MG63 (cell line): ENCODE measurements around the gene SIRT6. TPM values are rescaled to one million over a fixed set of nuclear protein-coding genes. Genes with fewer than 3 reads are reported as not detected.
"Not testable (repeated sequence)": the region's sequence is repeated elsewhere in the genome, so short reads cannot be mapped to it uniquely, and the experiment has no call there.

Experiments used
- DNase-seq: peaks from one replicate; pipeline ENCODE4 v3.0.0-alpha.2; 2020
- H3K27me3 ChIP-seq: fragments of 250-450 bp; sonication (Bioruptor Pico); 2 replicates; pipeline ENCODE4 v1.5.1; 2020; ENCODE audit warnings: mild to moderate bottlenecking, moderate library complexity
- H3K36me3 ChIP-seq: fragments of 250-450 bp; sonication (Bioruptor Pico); 2 replicates; pipeline ENCODE4 v1.5.1; 2020; ENCODE audit warnings: mild to moderate bottlenecking, moderate library complexity
- H3K4me3 ChIP-seq: fragments of 250-450 bp; sonication (Bioruptor Pico); 2 replicates; pipeline ENCODE4 v1.5.1; 2020; ENCODE audit warnings: mild to moderate bottlenecking, moderate library complexity
- H3K9me3 ChIP-seq: fragments of 250-450 bp; sonication (Bioruptor Pico); 2 replicates; pipeline ENCODE4 v1.5.1; 2020; ENCODE audit warnings: mild to moderate bottlenecking, moderate library complexity
- total RNA-seq: library from RNA; depleted of rRNA; stranded (reverse); fragments of >200 nt; shearing (Covaris generic); gene quantifications from 2 replicates; pipeline ENCODE4 v1.2.3, GENCODE V29; 2014; ENCODE audit warnings: low replicate concordance

SIRT6 gene
- total RNA-seq, 1 experiment from 2014 or later, result 7.7 TPM

GRCh38 chr19:4208385-4209094, 26.2 kb upstream of the SIRT6 start:
- Histone ChIP-seq H3K27me3 (no peaks in the 10 kb centered on the region; the same call in 1 of the 2 replicates), H3K9me3 (no peaks in the 10 kb centered on the region)
- peak; percentile 33 for DNase-seq

GRCh38 chr19:4206818-4207484, 24.6 kb upstream of the SIRT6 start:
- Histone ChIP-seq H3K9me3 (no peaks in the 10 kb centered on the region), H3K4me3 (no peak overlapping the region), H3K27me3 (no peaks in the 10 kb centered on the region; the same call in 1 of the 2 replicates), H3K36me3 (no peaks in the 10 kb centered on the region)
- no peak for DNase-seq

More at GRCh38 chr19:4208385-4209094, 26.2 kb upstream of the SIRT6 start:
- Histone ChIP-seq H3K4me3 (no peak overlapping the region), H3K36me3 (no peaks in the 10 kb centered on the region)

- DNase-seq, result no peak
- Histone ChIP-seq H3K27me3 (peaks cover 20% of the 10 kb centered on the region), H3K4me3 (no peak overlapping the region), H3K36me3 (no peaks in the 10 kb centered on the region), H3K9me3 (no peaks in the 10 kb centered on the region)
Observed at GRCh38 chr19:4201798-4202197, 19.4 kb upstream of the SIRT6 start.

- DNase-seq, result no peak
- no peak overlapping the region for H3K4me3 ChIP-seq
- no peaks in the 10 kb centered on the region for H3K9me3 ChIP-seq
- H3K27me3 ChIP-seq, result peaks cover 24% of the 10 kb centered on the region
- H3K36me3 ChIP-seq, result no peaks in the 10 kb centered on the region
Observed at GRCh38 chr19:4200940-4201542, 18.7 kb upstream of the SIRT6 start.

- Histone ChIP-seq H3K9me3 (no peaks in the 10 kb centered on the region), H3K36me3 (no peaks in the 10 kb centered on the region), H3K27me3 (peaks cover 31% of the 10 kb centered on the region), H3K4me3 (no peak overlapping the region)
- DNase-seq, result no peak
Observed at GRCh38 chr19:4199699-4200293, 17.4 kb upstream of the SIRT6 start.

- no peak overlapping the region for H3K4me3 ChIP-seq
- no peaks in the 10 kb centered on the region for H3K9me3 ChIP-seq
- DNase-seq, result no peak
- H3K36me3 ChIP-seq, result no peaks in the 10 kb centered on the region
- H3K27me3 ChIP-seq, result peaks cover 31% of the 10 kb centered on the region
Observed at GRCh38 chr19:4198467-4199126, 16.2 kb upstream of the SIRT6 start.

- Histone ChIP-seq H3K27me3 (peaks cover 31% of the 10 kb centered on the region), H3K36me3 (no peaks in the 10 kb centered on the region), H3K9me3 (no peaks in the 10 kb centered on the region), H3K4me3 (no peak overlapping the region)
- DNase-seq, result no peak
Observed at GRCh38 chr19:4197625-4198466, 15.5 kb upstream of the SIRT6 start.

GRCh38 chr19:4197228-4197624, 14.9 kb upstream of the SIRT6 start:
- H3K9me3 ChIP-seq, result no peaks in the 10 kb centered on the region
- H3K4me3 ChIP-seq, result no peak overlapping the region
- peaks cover 31% of the 10 kb centered on the region for H3K27me3 ChIP-seq
- DNase-seq, result no peak
- H3K36me3 ChIP-seq, result no peaks in the 10 kb centered on the region

- DNase-seq, result no peak
- peaks cover 31% of the 10 kb centered on the region for H3K27me3 ChIP-seq
- H3K9me3 ChIP-seq, result no peaks in the 10 kb centered on the region
- no peak overlapping the region for H3K4me3 ChIP-seq
- no peaks in the 10 kb centered on the region for H3K36me3 ChIP-seq
Observed at GRCh38 chr19:4196587-4197148, 14.3 kb upstream of the SIRT6 start.

GRCh38 chr19:4196009-4196408, 13.6 kb upstream of the SIRT6 start:
- H3K4me3 ChIP-seq, result no peak overlapping the region
- DNase-seq, result no peak
- no peaks in the 10 kb centered on the region for H3K9me3 ChIP-seq
- peaks cover 31% of the 10 kb centered on the region for H3K27me3 ChIP-seq
- no peaks in the 10 kb centered on the region for H3K36me3 ChIP-seq

GRCh38 chr19:4194353-4194752, 12.0 kb upstream of the SIRT6 start:
- peaks cover 28% of the 10 kb centered on the region for H3K27me3 ChIP-seq
- no peaks in the 10 kb centered on the region for H3K9me3 ChIP-seq
- DNase-seq, result no peak
- no peaks in the 10 kb centered on the region for H3K36me3 ChIP-seq
- H3K4me3 ChIP-seq, result no peak overlapping the region

GRCh38 chr19:4192537-4192936, 10.2 kb upstream of the SIRT6 start:
- H3K27me3 ChIP-seq, result peaks cover 16% of the 10 kb centered on the region
- not testable (repeated sequence) for H3K9me3 ChIP-seq, DNase-seq

GRCh38 chr19:4189641-4190040, 7.3 kb upstream of the SIRT6 start:
- no peak for DNase-seq
- Histone ChIP-seq H3K4me3 (no peak overlapping the region), H3K9me3 (no peaks in the 10 kb centered on the region), H3K36me3 (no peaks in the 10 kb centered on the region), H3K27me3 (no peaks in the 10 kb centered on the region)

More at GRCh38 chr19:4192537-4192936, 10.2 kb upstream of the SIRT6 start:
- H3K4me3 ChIP-seq, H3K36me3 ChIP-seq: not testable (repeated sequence)

- no peaks in the 10 kb centered on the region for H3K27me3 ChIP-seq
- DNase-seq, result no peak
Observed at GRCh38 chr19:4187313-4188122, 5.2 kb upstream of the SIRT6 start.

More at GRCh38 chr19:4187313-4188122, 5.2 kb upstream of the SIRT6 start:
- Histone ChIP-seq H3K36me3 (no peaks in the 10 kb centered on the region), H3K4me3 (no peak overlapping the region), H3K9me3 (no peaks in the 10 kb centered on the region)
